Measurements from ENCODE around the gene GBGT1. TPM values are rescaled to one million over a fixed set of nuclear protein-coding genes. Genes with fewer than 3 reads are reported as not detected.

The GBGT1 gene
- total and polyA plus RNA-seq, 7 donors: 1.6 to 4.4 (median 2.9) TPM

GRCh38 chr9:133113949-133114885 lies 49.5 kb downstream of the GBGT1 start:
- Histone ChIP-seq H3K36me3 (ENCODE audit: insufficient read depth in 1 of 2, low read depth in 1 of 2) (peaks cover 0 to 27% of the 10 kb centered on the region in 2 donors), H3K4me1 (peaks cover 75% of the 10 kb centered on the region), H3K27ac (peak overlapping the region; percentile 90), H3K4me3 (peak overlapping the region; percentile 37), H3K9me3 (no peaks in the 10 kb centered on the region), H3K27me3 (ENCODE audit: insufficient read depth in 3 of 3, low read length in 2 of 3) (no peaks in the 10 kb centered on the region)
- DNase-seq (peak; percentile 67 to 88), ATAC-seq (peak; percentile 65 to 83 (median 76))
- intact Hi-C loops (cut with DNase I): loop anchor here in 1 of 2 donors (2.0 kb wide), 1 partner anchor 33 kb away; no protein-coding TSS in a partner anchor
- 9 to 13% (median 12%) methylated on average over 17 to 20 of the region's 20 CpGs for WGBS, 3 donors
- TF ChIP-seq, protein P1, sequence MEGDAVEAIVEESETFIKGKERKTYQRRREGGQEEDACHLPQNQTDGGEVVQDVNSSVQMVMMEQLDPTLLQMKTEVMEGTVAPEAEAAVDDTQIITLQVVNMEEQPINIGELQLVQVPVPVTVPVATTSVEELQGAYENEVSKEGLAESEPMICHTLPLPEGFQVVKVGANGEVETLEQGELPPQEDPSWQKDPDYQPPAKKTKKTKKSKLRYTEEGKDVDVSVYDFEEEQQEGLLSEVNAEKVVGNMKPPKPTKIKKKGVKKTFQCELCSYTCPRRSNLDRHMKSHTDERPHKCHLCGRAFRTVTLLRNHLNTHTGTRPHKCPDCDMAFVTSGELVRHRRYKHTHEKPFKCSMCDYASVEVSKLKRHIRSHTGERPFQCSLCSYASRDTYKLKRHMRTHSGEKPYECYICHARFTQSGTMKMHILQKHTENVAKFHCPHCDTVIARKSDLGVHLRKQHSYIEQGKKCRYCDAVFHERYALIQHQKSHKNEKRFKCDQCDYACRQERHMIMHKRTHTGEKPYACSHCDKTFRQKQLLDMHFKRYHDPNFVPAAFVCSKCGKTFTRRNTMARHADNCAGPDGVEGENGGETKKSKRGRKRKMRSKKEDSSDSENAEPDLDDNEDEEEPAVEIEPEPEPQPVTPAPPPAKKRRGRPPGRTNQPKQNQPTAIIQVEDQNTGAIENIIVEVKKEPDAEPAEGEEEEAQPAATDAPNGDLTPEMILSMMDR (IDR thresholded peaks at IDR 0.05): no peak

GRCh38 chr9:133113163-133113948 lies 50.4 kb downstream of the GBGT1 start:
- Histone ChIP-seq H3K4me3 (peak overlapping the region; percentile 37), H3K4me1 (peaks cover 67% of the 10 kb centered on the region), H3K36me3 (ENCODE audit: insufficient read depth in 1 of 2, low read depth in 1 of 2) (peaks cover 0 to 36% of the 10 kb centered on the region in 2 donors), H3K9me3 (no peaks in the 10 kb centered on the region), H3K27ac (peak overlapping the region; percentile 90), H3K27me3 (ENCODE audit: insufficient read depth in 3 of 3, low read length in 2 of 3) (no peaks in the 10 kb centered on the region)
- TF ChIP-seq, protein P1 (IDR thresholded peaks at IDR 0.05): no peak
- ATAC-seq (peak in 1 of 4 donors; percentile 2), DNase-seq (peak; percentile 71)
- intact Hi-C loops (cut with DNase I): loop anchor here in 1 of 2 donors (2.0 kb wide), 1 partner anchor 33 kb away; no protein-coding TSS in a partner anchor
- WGBS, 3 donors: 26 to 37% (median 31%) methylated on average over 19 of the region's 19 CpGs

- Histone ChIP-seq H3K36me3 (ENCODE audit: insufficient read depth in 1 of 2, low read depth in 1 of 2) (peaks cover 0 to 43% of the 10 kb centered on the region in 2 donors), H3K27ac (peak overlapping the region; percentile 90), H3K27me3 (ENCODE audit: insufficient read depth in 3 of 3, low read length in 2 of 3) (no peaks in the 10 kb centered on the region), H3K4me1 (peaks cover 59% of the 10 kb centered on the region), H3K4me3 (no peak overlapping the region), H3K9me3 (no peaks in the 10 kb centered on the region)
- no peak for ATAC-seq
- intact Hi-C loops (cut with DNase I): loop anchor here in 1 of 2 donors (2.0 kb wide), 1 partner anchor 34 kb away; no protein-coding TSS in a partner anchor
- 51 to 56% (median 54%) methylated on average over 7 of the region's 7 CpGs for WGBS, 3 donors
- peak; percentile 52 to 78 for DNase-seq
- TF ChIP-seq, protein P1 (IDR thresholded peaks at IDR 0.05): no peak
These were observed 51.1 kb downstream of the GBGT1 start for GRCh38 chr9:133112663-133113026.

DNA sequence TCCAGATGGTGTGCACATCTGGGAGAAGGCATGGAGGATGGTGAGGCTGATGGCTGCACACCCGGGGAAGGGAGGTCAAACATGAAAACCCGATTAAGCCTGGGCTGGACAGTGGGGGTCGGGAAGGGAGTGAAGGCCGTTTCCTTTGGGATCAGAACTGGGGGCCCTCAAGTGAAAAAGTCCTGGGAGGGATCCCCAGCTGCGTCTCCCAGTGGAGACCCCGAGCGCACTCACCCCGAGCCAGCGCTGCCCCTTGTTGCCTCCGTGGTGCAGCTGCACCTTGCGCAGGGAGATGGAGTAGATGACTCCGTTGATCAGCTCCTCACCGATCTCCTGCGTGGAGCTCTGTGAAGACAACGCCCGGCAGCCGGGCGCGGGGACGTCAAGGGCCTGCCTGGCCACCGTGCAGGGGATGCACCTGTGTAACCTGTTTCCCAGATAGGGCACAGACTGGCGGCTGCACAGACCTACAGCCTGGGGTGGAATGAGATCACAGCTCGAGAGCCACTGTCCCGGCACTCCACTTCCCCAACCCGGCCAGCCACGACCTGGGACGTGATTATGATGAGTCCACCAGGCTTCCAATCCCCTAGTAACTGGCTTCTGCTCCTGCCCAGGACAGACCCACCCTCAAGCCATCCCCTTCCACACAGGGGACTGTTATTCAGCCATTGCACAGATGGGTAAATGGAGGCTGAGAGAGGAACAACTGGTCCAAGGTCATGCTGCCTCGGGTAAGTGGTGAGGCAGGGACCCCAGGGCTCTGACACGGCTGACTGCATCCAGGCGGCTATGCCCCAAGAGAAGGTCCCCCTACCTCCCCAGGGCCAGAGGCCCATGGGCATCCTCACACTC lies 51.7 kb downstream of the GBGT1 start:
- peak; percentile 14 to 40 for DNase-seq
- Histone ChIP-seq H3K36me3 (ENCODE audit: insufficient read depth in 1 of 2, low read depth in 1 of 2) (peaks cover 0 to 49% of the 10 kb centered on the region in 2 donors), H3K4me1 (peaks cover 53% of the 10 kb centered on the region), H3K27ac (peak overlapping the region; percentile 90), H3K27me3 (ENCODE audit: insufficient read depth in 3 of 3, low read length in 2 of 3) (no peaks in the 10 kb centered on the region), H3K4me3 (no peak overlapping the region), H3K9me3 (no peaks in the 10 kb centered on the region)
- intact Hi-C loops (cut with DNase I): loop anchor here in 1 of 2 donors (2.0 kb wide), 1 partner anchor 35 kb away; no protein-coding TSS in a partner anchor
- 84 to 88% (median 87%) methylated on average over 30 of the region's 30 CpGs for whole genome bisulfite sequencing, 3 donors
- TF ChIP-seq, protein P1 (IDR thresholded peaks at IDR 0.05): no peak
- ATAC-seq: no peak

Data from psoas muscle (tissue), 8 donors.